ENCODE measurements around the gene NEDD4.
"Not testable (repeated sequence)": the region's sequence is repeated elsewhere in the genome, so short reads cannot be mapped to it uniquely, and the experiment has no call there.

NEDD4 gene

GRCh38 chr15:55959744-55960447 is 33.5 kb downstream of the NEDD4 start:
- H3K4me1 ChIP-seq (ENCODE audit: control insufficient read depth, insufficient read depth, low read length) = no peaks in the 10 kb centered on the region
- H3K27me3 ChIP-seq (ENCODE audit: control insufficient read depth, insufficient read depth, low read length) = no peaks in the 10 kb centered on the region
- no peak overlapping the region for H3K27ac ChIP-seq (ENCODE audit: low read length)
- no peaks in the 10 kb centered on the region for H3K9me3 ChIP-seq (ENCODE audit: control insufficient read depth, insufficient read depth, low read length)
- no peak overlapping the region for H3K4me3 ChIP-seq (ENCODE audit: low read length)
- DNase-seq (ENCODE audit: low read depth, low spot score) = no peak
- no CpG with 5 or more reads among the region's 4 CpGs for WGBS (ENCODE audit: insufficient coverage, insufficient read length)
- H3K36me3 ChIP-seq (ENCODE audit: control insufficient read depth, insufficient read depth, low read length) = no peaks in the 10 kb centered on the region

- Histone ChIP-seq H3K4me3 (ENCODE audit: low read length) (no peak overlapping the region), H3K9me3 (ENCODE audit: control insufficient read depth, insufficient read depth, low read length) (no peaks in the 10 kb centered on the region), H3K36me3 (ENCODE audit: control insufficient read depth, insufficient read depth, low read length) (no peaks in the 10 kb centered on the region), H3K27me3 (ENCODE audit: control insufficient read depth, insufficient read depth, low read length) (no peaks in the 10 kb centered on the region), H3K27ac (ENCODE audit: low read length) (no peak overlapping the region), H3K4me1 (ENCODE audit: control insufficient read depth, insufficient read depth, low read length) (no peaks in the 10 kb centered on the region)
- no peak for DNase-seq (ENCODE audit: low read depth, low spot score)
- no CpG with 5 or more reads among the region's 1 CpG for WGBS (ENCODE audit: insufficient coverage, insufficient read length)
These were observed 35.1 kb downstream of the NEDD4 start for GRCh38 chr15:55958349-55958748.

- Histone ChIP-seq H3K4me1 (ENCODE audit: control insufficient read depth, insufficient read depth, low read length) (no peaks in the 10 kb centered on the region), H3K36me3 (ENCODE audit: control insufficient read depth, insufficient read depth, low read length) (no peaks in the 10 kb centered on the region), H3K9me3 (ENCODE audit: control insufficient read depth, insufficient read depth, low read length) (no peaks in the 10 kb centered on the region), H3K27me3 (ENCODE audit: control insufficient read depth, insufficient read depth, low read length) (no peaks in the 10 kb centered on the region), H3K27ac (ENCODE audit: low read length) (no peak overlapping the region), H3K4me3 (ENCODE audit: low read length) (no peak overlapping the region)
- WGBS (ENCODE audit: insufficient coverage, insufficient read length) = no CpG with 5 or more reads among the region's 6 CpGs
- no peak for DNase-seq (ENCODE audit: low read depth, low spot score)
These were observed 38.4 kb downstream of the NEDD4 start for GRCh38 chr15:55954862-55955605.

DNA sequence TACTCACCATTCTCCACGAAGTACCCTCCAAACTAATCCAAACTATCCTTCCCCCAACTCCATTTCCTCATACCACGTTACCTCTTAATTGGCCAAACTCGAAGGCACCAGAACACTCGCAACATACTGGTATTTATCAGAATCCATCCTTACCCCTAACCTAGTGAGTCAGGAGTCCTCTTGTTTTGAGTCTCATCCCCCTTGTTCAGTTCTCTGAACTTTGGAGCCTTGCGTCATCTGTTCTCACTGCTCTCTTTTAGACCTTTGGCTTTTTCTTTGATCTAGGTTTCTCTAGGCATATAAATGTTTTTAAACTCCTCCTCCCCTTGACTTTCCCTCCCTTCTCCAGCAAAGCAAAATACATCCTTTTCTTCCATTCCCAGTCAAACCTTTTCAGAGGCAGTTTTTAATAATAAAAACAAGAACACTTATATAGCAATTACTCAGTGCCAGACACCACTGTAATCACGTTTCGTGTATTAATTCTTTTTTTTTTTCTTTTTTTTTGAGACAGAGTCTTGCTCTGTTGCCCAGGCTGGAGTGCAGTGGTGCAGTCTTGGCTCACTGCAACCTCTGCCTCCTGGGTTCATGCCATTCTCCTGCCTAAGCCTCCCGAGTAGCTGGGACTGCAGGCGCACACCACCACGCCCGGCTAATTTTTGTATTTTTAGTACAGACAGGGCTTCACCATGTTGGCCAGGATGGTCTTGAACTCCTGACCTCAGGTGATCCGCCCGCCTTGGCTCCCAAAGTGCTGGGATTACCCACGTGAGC is 40.7 kb downstream of the NEDD4 start:
- not testable (repeated sequence) for H3K27me3 ChIP-seq (ENCODE audit: control insufficient read depth, insufficient read depth, low read length); H3K36me3 ChIP-seq (ENCODE audit: control insufficient read depth, insufficient read depth, low read length); H3K9me3 ChIP-seq (ENCODE audit: control insufficient read depth, insufficient read depth, low read length); H3K4me3 ChIP-seq (ENCODE audit: low read length); H3K4me1 ChIP-seq (ENCODE audit: control insufficient read depth, insufficient read depth, low read length); DNase-seq (ENCODE audit: low read depth, low spot score); H3K27ac ChIP-seq (ENCODE audit: low read length)
- WGBS (ENCODE audit: insufficient coverage, insufficient read length) = 100% methylated on average over 4 of the region's 14 CpGs

DNA sequence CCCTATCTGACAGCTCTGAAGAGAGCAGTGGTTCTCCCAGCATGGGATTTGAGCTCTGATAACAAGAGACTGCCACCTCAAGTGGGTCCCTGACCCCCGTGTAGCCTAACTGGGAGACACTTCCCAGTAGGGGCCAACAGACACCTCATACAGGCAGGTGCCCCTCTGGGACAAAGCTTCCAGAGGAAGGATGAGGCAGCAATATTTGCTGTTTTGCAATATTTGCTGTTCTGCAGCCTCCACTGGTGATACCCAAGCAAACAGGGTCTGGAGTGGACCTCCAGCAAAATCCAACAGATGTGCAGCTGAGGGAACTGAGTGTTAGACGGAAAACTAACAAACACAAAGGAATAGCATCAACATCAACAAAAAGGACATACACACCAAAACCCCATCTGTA is 48.8 kb downstream of the NEDD4 start:
- H3K27me3 ChIP-seq (ENCODE audit: control insufficient read depth, insufficient read depth, low read length); H3K4me1 ChIP-seq (ENCODE audit: control insufficient read depth, insufficient read depth, low read length); H3K27ac ChIP-seq (ENCODE audit: low read length); H3K4me3 ChIP-seq (ENCODE audit: low read length); H3K9me3 ChIP-seq (ENCODE audit: control insufficient read depth, insufficient read depth, low read length); H3K36me3 ChIP-seq (ENCODE audit: control insufficient read depth, insufficient read depth, low read length); DNase-seq (ENCODE audit: low read depth, low spot score): not testable (repeated sequence)
- whole genome bisulfite sequencing (ENCODE audit: insufficient coverage, insufficient read length) = no CpG with 5 or more reads among the region's 2 CpGs

DNA sequence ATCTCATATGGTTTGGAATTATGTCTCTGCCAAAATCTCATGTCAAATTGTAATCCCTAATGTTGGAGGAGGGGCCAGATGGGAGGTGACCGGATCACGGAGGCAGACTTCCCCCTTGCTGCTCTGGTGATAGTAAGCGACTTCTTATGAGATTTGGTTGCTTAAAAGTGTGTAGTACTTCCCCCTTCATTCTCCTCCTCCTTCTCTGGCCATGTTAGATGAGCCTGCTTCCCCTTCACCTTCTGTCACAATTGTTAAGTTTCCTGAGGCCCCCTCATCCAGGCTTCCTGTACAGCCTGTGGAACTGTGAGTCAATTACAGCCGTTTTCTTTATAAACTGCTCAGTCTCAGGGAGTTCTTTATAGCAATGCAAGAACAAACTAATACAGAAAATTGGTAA is 51.1 kb downstream of the NEDD4 start:
- H3K36me3 ChIP-seq (ENCODE audit: control insufficient read depth, insufficient read depth, low read length) = no peaks in the 10 kb centered on the region
- DNase-seq (ENCODE audit: low read depth, low spot score) = no peak
- WGBS (ENCODE audit: insufficient coverage, insufficient read length) = no CpG with 5 or more reads among the region's 4 CpGs
- no peak overlapping the region for H3K4me3 ChIP-seq (ENCODE audit: low read length)
- H3K9me3 ChIP-seq (ENCODE audit: control insufficient read depth, insufficient read depth, low read length) = no peaks in the 10 kb centered on the region
- H3K4me1 ChIP-seq (ENCODE audit: control insufficient read depth, insufficient read depth, low read length) = no peaks in the 10 kb centered on the region
- no peaks in the 10 kb centered on the region for H3K27me3 ChIP-seq (ENCODE audit: control insufficient read depth, insufficient read depth, low read length)
- no peak overlapping the region for H3K27ac ChIP-seq (ENCODE audit: low read length)

DNA sequence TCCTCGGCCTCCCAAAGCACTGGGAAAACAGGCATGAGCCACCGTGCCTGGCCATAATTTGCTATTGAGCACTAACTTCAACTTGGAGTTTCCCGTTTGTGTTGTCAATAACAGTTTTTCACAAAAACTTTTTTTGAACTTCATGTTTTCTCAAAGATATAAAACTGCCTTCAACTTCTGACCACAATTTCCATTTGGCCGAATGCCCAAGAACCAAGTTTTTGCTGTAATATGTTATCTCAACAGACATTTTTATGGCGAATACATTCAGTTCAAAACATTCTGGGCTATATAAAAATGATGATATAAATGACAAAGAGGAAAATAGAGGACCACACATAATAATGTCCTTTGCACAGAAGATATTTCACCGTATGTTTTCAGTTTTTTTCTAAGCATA is 56.4 kb downstream of the NEDD4 start:
- no peak for DNase-seq (ENCODE audit: low read depth, low spot score)
- H3K4me1 ChIP-seq (ENCODE audit: control insufficient read depth, insufficient read depth, low read length) = no peaks in the 10 kb centered on the region
- H3K4me3 ChIP-seq (ENCODE audit: low read length) = no peak overlapping the region
- no peaks in the 10 kb centered on the region for H3K36me3 ChIP-seq (ENCODE audit: control insufficient read depth, insufficient read depth, low read length)
- no peaks in the 10 kb centered on the region for H3K27me3 ChIP-seq (ENCODE audit: control insufficient read depth, insufficient read depth, low read length)
- no CpG with 5 or more reads among the region's 6 CpGs for WGBS (ENCODE audit: insufficient coverage, insufficient read length)
- no peak overlapping the region for H3K27ac ChIP-seq (ENCODE audit: low read length)
- no peaks in the 10 kb centered on the region for H3K9me3 ChIP-seq (ENCODE audit: control insufficient read depth, insufficient read depth, low read length)

- no peaks in the 10 kb centered on the region for H3K4me1 ChIP-seq (ENCODE audit: control insufficient read depth, insufficient read depth, low read length)
- no peaks in the 10 kb centered on the region for H3K9me3 ChIP-seq (ENCODE audit: control insufficient read depth, insufficient read depth, low read length)
- H3K36me3 ChIP-seq (ENCODE audit: control insufficient read depth, insufficient read depth, low read length) = no peaks in the 10 kb centered on the region
- H3K27me3 ChIP-seq (ENCODE audit: control insufficient read depth, insufficient read depth, low read length) = no peaks in the 10 kb centered on the region
- no peak overlapping the region for H3K27ac ChIP-seq (ENCODE audit: low read length)
- no peak for DNase-seq (ENCODE audit: low read depth, low spot score)
- no peak overlapping the region for H3K4me3 ChIP-seq (ENCODE audit: low read length)
- no CpG with 5 or more reads among the region's 4 CpGs for WGBS (ENCODE audit: insufficient coverage, insufficient read length)
These were observed 64.5 kb downstream of the NEDD4 start for GRCh38 chr15:55928955-55929354.

GRCh38 chr15:55921744-55922143 is 71.7 kb downstream of the NEDD4 start:
- Histone ChIP-seq H3K27ac (ENCODE audit: low read length) (no peak overlapping the region), H3K4me1 (ENCODE audit: control insufficient read depth, insufficient read depth, low read length) (no peaks in the 10 kb centered on the region), H3K4me3 (ENCODE audit: low read length) (no peak overlapping the region), H3K9me3 (ENCODE audit: control insufficient read depth, insufficient read depth, low read length) (no peaks in the 10 kb centered on the region), H3K27me3 (ENCODE audit: control insufficient read depth, insufficient read depth, low read length) (no peaks in the 10 kb centered on the region), H3K36me3 (ENCODE audit: control insufficient read depth, insufficient read depth, low read length) (no peaks in the 10 kb centered on the region)
- DNase-seq (ENCODE audit: low read depth, low spot score) = no peak
- WGBS (ENCODE audit: insufficient coverage, insufficient read length) = no CpG with 5 or more reads among the region's 4 CpGs

- no peak overlapping the region for H3K4me3 ChIP-seq (ENCODE audit: low read length)
- no peak overlapping the region for H3K27ac ChIP-seq (ENCODE audit: low read length)
- WGBS (ENCODE audit: insufficient coverage, insufficient read length) = no CpG with 5 or more reads among the region's 1 CpG
- DNase-seq (ENCODE audit: low read depth, low spot score) = no peak
- H3K27me3 ChIP-seq (ENCODE audit: control insufficient read depth, insufficient read depth, low read length) = no peaks in the 10 kb centered on the region
- no peaks in the 10 kb centered on the region for H3K4me1 ChIP-seq (ENCODE audit: control insufficient read depth, insufficient read depth, low read length)
- H3K36me3 ChIP-seq (ENCODE audit: control insufficient read depth, insufficient read depth, low read length) = no peaks in the 10 kb centered on the region
- no peaks in the 10 kb centered on the region for H3K9me3 ChIP-seq (ENCODE audit: control insufficient read depth, insufficient read depth, low read length)
These were observed 75.5 kb downstream of the NEDD4 start for GRCh38 chr15:55917881-55918296.

Data from iPS DF 6.9 (cell line).